HG03103 (cell line): ENCODE measurements around the gene EPHA1.
A peak's percentile ranks its signal among the peaks of the same experiment; 100 is the strongest.

Experiments used
- ATAC-seq: cut with Tn5 transposase; IDR thresholded peaks from one replicate; pipeline ENCODE4 v1.9.1; 2021; ENCODE audit warnings: low read depth; ENCODE audit not compliant: unreplicated experiment

The EPHA1 gene

DNA sequence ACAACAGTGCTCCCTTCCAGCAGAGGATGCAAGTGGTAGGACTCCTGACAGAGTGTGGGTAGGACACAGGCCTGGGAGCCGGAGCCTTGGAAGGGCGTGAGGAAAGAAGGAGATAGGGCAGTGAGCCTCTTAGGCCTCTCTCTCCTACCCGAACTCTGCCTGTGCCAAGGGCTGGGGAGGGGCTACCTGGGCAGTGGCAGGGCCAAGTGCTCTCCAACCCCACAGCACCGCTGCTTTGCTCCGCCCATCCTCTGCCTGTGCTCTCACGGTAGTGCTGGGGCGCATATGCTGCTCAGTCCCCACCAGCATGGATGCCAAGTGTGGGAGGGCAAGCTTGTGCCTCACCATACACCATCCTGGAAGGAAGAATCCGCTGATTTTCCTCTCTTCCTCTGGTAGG lies 53.7 kb downstream of the EPHA1 start:
- no peak for ATAC-seq

DNA sequence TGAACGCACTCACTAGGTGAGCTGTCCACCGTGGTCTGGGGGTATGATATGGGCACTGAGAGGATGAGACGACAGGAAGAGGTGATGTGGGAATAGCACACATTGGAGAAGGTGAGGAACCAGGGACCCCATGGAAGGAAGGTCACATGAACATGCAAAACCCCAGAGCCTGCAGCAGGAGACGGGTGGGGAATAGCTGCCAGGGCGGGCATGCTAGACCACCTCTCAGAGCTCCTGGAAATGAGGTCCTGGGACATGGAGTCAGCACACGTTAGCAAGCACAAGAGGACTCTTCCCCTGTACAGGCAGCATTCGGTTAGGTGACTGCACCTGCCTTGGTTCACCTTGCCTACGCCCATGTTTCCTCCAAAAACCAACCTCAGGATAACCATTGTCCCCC lies 54.3 kb downstream of the EPHA1 start:
- ATAC-seq: no peak

DNA sequence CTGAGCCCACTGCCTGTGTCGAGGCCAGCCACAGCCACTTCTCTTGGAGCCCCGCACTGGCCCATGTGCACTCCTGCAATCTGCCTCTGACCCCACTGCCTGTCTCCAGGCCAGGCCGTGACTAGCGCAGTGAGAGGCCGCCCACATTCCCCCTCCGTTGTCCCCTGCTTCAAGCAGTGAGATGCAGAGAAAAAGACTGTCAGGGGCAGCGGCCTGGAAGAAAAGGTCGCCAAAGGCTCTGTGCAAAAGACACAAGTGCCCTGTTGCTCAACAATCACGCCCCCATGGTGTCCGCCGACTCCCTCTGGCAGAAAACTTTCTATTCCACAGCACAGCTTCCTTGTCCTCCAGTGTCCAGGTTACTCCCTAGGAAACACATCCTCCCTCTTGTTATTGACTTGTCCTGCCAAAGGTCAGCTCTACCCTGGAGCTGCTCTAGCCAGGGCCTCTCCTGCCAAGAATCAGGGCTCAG lies 56.1 kb downstream of the EPHA1 start:
- no peak for ATAC-seq

DNA sequence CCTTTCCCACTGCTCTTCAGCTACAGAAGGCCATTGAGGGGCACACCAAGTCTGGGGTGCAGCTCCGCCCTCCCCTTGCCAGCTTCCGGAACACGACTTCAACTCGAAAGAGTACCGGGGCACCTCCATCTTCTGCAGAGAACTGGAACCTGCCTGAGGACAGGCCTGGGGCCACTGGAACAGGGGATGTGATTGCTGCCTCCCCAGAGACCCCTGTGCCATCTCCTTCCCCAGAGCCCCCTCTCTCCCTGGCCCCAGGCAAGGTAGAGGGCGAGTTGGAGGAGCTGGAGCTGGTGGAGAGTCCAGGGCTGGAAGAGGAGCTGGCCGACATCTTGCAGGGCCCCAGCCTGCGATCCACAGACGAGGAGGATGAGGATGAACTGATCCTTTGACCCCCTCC lies 57.1 kb downstream of the EPHA1 start:
- ATAC-seq: no peak

DNA sequence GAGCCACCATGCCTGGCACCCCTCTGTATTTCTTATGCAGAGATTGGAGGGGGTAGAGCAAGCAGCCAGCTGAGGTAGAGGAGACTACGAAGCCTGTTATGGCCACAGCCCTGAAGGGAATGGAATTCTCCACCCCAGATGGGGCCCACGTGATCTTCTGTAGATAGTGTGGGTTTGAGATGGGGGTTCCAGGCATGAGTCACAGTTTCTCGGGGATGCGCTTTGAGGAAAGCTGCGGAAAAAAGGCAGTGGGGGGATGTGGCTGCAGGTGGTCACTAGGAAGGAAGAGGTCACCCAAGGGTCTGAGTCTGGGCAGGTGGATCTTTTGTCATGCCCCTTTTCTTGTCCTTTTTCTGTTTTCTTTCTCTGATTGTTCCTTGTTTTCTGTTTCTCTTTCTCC lies 57.6 kb downstream of the EPHA1 start:
- no peak for ATAC-seq

DNA sequence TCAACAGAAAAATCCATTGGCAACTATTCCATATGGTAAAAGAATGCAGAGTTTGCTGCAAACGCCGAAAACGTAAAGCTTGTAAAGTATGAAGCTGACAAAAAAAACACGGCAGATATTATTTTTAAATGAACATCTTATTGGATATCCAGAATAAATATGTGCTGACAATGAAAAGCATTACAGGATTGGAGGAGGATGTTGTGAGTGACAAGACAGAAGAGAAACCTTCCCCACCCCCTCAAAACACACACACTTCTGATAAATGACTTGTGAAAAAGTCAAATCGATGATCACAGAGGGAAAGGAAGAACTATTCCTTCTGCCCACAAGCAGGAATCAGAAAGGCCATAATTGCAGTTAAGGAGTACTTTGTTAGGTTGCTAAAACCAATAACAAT lies 60.7 kb downstream of the EPHA1 start:
- ATAC-seq: no peak

DNA sequence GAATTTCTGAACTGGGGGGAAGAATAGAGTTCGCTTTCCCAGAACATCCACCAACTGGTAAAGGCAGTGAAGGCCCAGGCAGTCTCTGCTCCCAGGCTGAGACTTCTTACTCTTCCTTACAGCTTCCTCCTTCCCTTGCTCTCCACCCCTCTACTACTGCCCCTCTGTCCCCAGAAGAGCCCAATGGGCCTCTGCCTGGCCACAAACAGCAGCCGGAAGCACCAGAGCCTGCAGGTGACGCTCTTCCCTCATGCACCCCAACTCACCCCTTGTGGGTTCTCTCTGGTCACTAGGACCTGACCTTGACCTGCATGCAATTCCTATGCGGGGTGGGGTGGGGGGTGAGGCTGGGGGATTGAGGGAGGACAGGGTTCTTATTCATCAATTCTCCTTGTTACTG lies 62.6 kb downstream of the EPHA1 start:
- no peak for ATAC-seq

DNA sequence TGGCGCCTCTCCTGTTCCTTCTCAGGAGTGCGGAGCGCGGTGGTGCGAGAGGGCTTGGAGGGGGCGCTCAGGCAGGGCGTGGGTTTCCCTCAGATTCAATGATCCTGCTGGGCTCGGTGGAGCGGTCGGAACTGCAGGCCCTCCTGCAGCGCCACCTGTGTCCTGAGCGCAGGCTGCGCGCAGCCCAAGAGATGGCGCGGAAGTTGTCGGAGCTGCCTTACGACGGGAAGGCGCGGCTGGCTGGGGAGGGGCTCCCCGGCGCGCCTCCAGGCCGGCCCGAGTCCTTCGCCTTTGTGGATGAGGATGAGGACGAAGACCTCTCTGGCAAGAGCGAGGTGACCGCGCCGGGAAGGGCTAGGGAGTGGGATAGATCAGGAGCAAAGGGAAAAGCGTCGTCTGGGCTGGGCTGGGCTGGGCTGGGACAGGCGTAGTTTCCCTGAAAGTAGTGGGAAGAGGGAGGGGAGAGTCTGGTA lies 63.2 kb downstream of the EPHA1 start:
- ATAC-seq: peak; percentile 85

DNA sequence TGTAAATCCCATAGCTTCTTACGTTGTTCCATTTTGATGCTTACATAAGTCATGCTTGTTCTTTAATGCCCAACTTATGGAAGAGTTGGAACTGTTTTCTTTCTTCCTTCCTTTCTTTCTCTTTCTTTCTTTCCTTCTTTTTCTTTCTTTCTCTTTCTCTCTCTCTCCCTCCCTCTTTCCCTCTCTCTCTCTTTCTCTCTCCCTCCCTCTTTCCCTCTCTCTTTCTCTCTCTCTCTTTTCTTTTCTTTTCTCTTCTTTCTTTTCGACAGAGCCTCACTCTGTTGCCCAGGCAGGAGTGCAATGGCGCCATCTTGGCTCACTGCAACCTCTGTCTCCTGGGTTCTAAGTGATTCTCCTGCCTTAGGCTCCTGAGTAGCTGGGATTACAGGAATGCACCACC lies 65.1 kb downstream of the EPHA1 start:
- no peak for ATAC-seq

DNA sequence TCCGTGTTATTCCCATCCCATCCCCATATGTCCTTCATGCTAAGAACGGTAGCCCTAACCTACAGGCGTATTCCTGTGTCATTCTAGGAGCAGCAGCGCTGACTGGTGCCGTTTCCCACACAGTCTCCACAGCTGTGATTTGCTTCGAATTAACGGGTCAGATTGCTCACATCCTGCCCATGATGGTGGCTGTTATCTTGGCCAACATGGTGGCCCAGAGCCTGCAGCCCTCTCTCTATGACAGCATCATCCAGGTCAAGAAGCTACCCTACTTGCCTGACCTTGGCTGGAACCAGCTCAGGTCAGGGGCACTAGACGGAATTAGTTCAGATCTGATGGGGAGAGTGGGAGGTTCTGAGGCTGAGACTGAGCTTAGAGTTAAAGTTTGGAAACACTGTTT lies 66.8 kb downstream of the EPHA1 start:
- ATAC-seq: no peak
